ENCODE data around the gene SMS. TPM values are rescaled to one million over a fixed set of nuclear protein-coding genes. Genes with fewer than 3 reads are reported as not detected.
A peak's percentile ranks its signal among the peaks of the same experiment; 100 is the strongest.

The SMS gene
- total and polyA plus RNA-seq, 2 experiments from 2014 or later, result 185 to 274 TPM

- TF ChIP-seq ETS1 (IDR thresholded peaks at IDR 0.05), result no peak
- no peak for TF ChIP-seq POLR2AphosphoS5 (IDR thresholded peaks at IDR 0.05; ENCODE audit: low read depth)
- TF ChIP-seq CTCF (conservative IDR thresholded peaks at IDR 0.05; ENCODE audit: low read depth in 2 of 2), result no peak
- TF ChIP-seq REST (IDR thresholded peaks at IDR 0.05; ENCODE audit: unreplicated experiment), result no peak
- TF ChIP-seq EZH2 (IDR thresholded peaks at IDR 0.05; ENCODE audit: low read depth, unreplicated experiment), result no peak
- no peak for TF ChIP-seq NANOG (IDR thresholded peaks at IDR 0.05; ENCODE audit: borderline replicate concordance)
- no peak for TF ChIP-seq ZNF114 (CRISPR knock-in tag; IDR thresholded peaks at IDR 0.05)
These were observed 3.1 kb downstream of the SMS start (continued) for GRCh38 chrX:21943460-21944135.

GRCh38 chrX:21944136-21944615 lies 3.7 kb downstream of the SMS start:
- H2AFZ ChIP-seq, result no peak overlapping the region
- TF ChIP-seq CREB1 (CRISPR knock-in tag; IDR thresholded peaks at IDR 0.05; ENCODE audit: low read depth), result no peak
- TF ChIP-seq ZNF114 (CRISPR knock-in tag; IDR thresholded peaks at IDR 0.05), result no peak
- no peak for TF ChIP-seq ETS1 (IDR thresholded peaks at IDR 0.05)
- TF ChIP-seq POLR2AphosphoS5 (IDR thresholded peaks at IDR 0.05; ENCODE audit: low read depth), result no peak
- no peak for TF ChIP-seq CTCF (conservative IDR thresholded peaks at IDR 0.05; ENCODE audit: low read depth in 2 of 2)
- TF ChIP-seq NANOG (IDR thresholded peaks at IDR 0.05; ENCODE audit: borderline replicate concordance), result no peak
- no peak for TF ChIP-seq EZH2phosphoT487 (IDR thresholded peaks at IDR 0.05; ENCODE audit: unreplicated experiment)
- TF ChIP-seq JUNB (IDR thresholded peaks at IDR 0.05; ENCODE audit: unreplicated experiment), result no peak
- TF ChIP-seq STAT1 (IDR thresholded peaks at IDR 0.05; ENCODE audit: unreplicated experiment), result no peak
- TF ChIP-seq REST (IDR thresholded peaks at IDR 0.05; ENCODE audit: unreplicated experiment), result no peak
- H3K36me3 ChIP-seq (ENCODE audit: insufficient read depth), result no peaks in the 10 kb centered on the region
- peaks cover 8% of the 10 kb centered on the region for H3K27me3 Mint-ChIP-seq (ENCODE audit: insufficient read depth, low read depth, poor library complexity)
- peak; percentile 50 for DNase-seq (ENCODE audit: low spot score)
- peaks cover 11% of the 10 kb centered on the region for H3K36me3 Mint-ChIP-seq (ENCODE audit: low read depth)
- H3K9me2 ChIP-seq (ENCODE audit: insufficient read depth), result no peaks in the 10 kb centered on the region
- H3K27ac ChIP-seq (ENCODE audit: low read depth), result peak overlapping the region; percentile 72; the same call in 1 of the 2 replicates
- 0 out of 3 replicates have a peak overlapping the region, but pooled peaks have one; percentile 15 for H3K4me3 Mint-ChIP-seq
- peaks cover 50% of the 10 kb centered on the region for H3K4me1 ChIP-seq (ENCODE audit: insufficient read depth)
- H3K27ac Mint-ChIP-seq, result no peak overlapping the region
- H4K20me1 ChIP-seq (replicated peaks; ENCODE audit: insufficient read depth), result peaks cover 19% of the 10 kb centered on the region
- H3K79me2 ChIP-seq (replicated peaks; ENCODE audit: insufficient read depth), result peaks cover 80% of the 10 kb centered on the region
- no peaks in the 10 kb centered on the region for H3K27me3 ChIP-seq (ENCODE audit: insufficient read depth)
- no peaks in the 10 kb centered on the region for H3F3A ChIP-seq (replicated peaks; ENCODE audit: low read depth)
- peak overlapping the region; percentile 74 for H3K4me2 ChIP-seq
- ATAC-seq, result peak; percentile 8; the same call in 1 of the 3 replicates
- H3K4me1 Mint-ChIP-seq, result peaks cover 61% of the 10 kb centered on the region
- no peaks in the 10 kb centered on the region; the same call in 2 of the 3 replicates for H3K9me3 Mint-ChIP-seq
- peak overlapping the region; percentile 64; the same call in 1 of the 2 replicates for H3K4me3 ChIP-seq
